HG02678 (cell line): Measurements from ENCODE around the gene S100A8.
"Not testable (repeated sequence)": the region's sequence is repeated elsewhere in the genome, so short reads cannot be mapped to it uniquely, and the experiment has no call there.

ENCODE experiments used
- ATAC-seq: cut with Tn5 transposase; IDR thresholded peaks from one replicate; pipeline ENCODE4 v1.9.1; 2021; ENCODE audit warnings: mild to moderate bottlenecking, moderate library complexity; ENCODE audit not compliant: unreplicated experiment

The S100A8 gene

DNA sequence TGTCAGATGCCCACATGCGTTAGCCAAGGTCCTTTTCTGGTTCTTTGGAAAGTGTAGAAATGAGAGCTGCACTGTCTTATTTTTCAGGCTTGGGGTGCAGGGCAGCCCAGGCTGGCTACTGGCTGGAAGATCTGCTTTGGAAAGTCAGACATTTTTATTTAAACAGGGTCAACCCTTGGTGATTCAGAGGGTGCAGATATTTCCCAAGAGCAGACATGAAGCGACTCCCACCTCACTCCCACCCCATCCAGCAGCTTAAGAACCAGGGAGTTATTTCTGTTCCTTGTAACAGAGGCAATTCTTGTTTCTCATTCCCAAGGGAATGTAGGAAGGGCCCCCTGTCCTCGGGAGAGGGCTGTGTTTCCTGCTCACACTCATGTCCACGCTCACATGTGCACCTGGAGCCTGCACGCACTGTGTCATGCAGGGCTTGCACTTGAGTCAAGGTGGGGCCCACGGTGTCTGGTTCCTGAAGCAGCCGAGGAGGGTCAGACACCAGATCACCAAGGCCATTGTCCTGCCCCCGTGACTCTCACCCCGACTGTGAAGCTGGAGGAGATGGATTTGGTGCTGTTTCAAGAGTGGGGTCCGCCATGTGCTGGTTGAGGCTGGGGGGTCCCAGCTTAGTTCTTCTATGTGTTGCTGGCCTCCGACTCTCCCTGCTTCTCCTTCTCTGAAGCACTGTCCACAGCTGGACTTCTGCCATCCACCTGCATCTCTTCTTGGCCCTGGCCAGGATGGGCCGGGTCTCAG, 26.4 kb upstream of the S100A8 start:
- no peak for ATAC-seq

- ATAC-seq = no peak
Observed at GRCh38 chr1:153415850-153416570, 25.1 kb upstream of the S100A8 start, which contains the start of gene S100A7A. TSS of gene S100A7A (plus strand) at chr1:153416520. CDS start at chr1:153418083, 1,563 bp downstream.

- ATAC-seq = not testable (repeated sequence)
Observed at GRCh38 chr1:153413961-153414360, 23.1 kb upstream of the S100A8 start.

DNA sequence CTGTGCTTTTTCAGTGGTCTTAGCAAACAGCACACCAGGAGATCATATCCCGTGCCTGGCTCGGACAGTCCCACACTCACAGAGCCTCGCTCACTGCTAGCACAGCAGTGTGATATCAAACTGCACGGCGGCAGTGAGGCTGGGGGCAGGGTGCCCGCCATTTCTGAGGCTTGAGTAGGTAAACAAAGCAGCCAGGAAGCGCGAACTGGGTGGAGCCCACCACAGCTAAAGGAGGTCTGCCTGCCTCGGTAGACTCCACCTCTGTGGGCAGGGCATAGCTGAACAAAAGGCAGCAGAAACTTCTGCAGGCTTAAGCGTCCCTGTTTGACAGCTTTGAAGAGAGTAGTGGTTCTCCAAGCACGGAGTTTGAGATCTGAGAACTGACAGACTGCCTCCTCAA, 16.4 kb upstream of the S100A8 start:
- ATAC-seq = not testable (repeated sequence)

DNA sequence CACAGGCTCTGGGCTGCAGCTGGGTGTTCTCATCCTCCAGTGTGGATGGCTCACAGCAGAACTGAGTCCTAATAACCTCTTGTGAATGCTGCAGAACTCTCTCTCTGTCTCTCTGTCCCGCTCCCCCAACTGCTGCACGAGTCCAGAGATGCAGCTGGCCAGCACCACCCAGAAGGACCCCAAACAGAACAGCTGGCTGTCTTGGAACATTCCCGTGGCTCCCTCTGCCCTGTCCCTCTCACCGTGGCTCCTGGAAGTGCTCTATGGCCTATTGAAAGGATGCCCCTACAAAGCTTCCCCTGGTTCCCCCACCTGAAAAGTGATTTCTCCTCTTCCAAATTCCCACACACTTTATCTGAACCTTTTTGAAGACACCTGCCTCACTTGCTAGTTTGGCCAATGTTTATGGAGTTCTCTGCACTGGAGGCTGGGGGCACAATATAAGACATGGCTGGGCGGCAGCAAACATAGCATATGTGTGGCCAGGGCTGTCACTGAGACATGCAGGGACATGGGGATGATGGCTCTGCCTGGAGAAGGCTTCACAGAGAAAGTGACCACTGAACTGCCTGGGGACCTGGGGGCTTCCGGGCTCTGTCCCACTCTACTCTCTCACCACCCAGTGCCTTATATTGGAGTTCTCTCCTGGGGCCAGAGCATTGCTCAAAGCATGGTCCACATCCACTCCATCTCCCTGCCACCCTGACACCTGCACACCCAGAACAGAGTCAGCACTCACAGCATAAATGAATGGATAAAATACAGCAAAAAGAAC, 15.1 kb upstream of the S100A8 start:
- ATAC-seq = not testable (repeated sequence)

- no peak for ATAC-seq
Observed at GRCh38 chr1:153404768-153405167, 13.9 kb upstream of the S100A8 start.

- ATAC-seq = no peak
Observed at GRCh38 chr1:153404086-153404635, 13.3 kb upstream of the S100A8 start.

DNA sequence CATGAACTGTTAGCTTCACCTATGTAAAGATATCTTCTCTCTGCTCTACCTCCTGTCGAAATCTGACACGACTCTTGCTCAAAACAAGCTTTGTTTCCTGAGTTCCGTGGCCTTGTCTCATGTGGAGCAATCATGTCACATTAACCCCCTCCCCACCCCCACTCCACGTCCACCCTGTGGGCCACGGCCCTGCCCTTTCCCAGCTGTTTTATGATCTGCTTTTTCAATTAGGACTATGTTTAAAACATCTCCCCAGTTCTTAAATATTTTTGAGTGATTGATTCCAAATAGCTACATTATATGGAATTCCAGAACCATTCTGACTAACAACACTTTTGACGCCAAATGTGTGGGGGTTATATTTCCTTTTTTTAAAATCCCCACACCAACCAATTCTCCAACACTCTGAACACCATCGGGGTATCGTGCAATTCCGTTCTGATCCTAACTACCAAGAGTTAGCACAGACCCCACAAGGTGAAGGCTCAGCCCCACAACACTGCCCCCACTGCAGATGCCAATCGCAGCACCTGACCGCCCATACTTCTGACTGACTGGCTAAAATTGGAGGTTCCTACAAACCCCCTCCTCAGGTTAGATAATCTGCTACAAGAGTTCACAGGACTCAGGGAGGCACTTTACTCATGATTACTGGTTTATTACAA, 12.7 kb upstream of the S100A8 start:
- no peak for ATAC-seq

- ATAC-seq = no peak
Observed at GRCh38 chr1:153402226-153402625, 11.4 kb upstream of the S100A8 start.

DNA sequence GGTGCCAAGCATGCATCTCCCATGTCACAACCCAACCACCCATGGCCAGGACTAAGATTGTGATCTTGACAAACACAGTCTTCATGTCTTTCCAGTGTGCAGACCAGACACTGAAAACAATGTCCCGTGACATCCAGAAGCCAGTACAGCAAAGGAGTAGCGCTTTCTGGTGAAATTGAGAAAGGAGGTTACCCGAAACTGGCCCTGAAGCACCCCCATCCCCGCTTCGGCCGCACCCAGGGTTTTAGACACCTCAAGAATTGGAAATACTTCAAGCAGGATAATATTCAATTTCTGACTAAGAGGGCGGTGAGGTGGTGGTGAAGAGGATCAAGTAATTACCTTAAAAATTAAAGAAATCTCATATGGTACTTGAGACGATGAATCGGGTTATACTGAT, 10.6 kb upstream of the S100A8 start:
- ATAC-seq = no peak

GRCh38 chr1:153400244-153400643, 9.4 kb upstream of the S100A8 start:
- no peak for ATAC-seq

- no peak for ATAC-seq
Observed at GRCh38 chr1:153399401-153400055, 8.7 kb upstream of the S100A8 start.

DNA sequence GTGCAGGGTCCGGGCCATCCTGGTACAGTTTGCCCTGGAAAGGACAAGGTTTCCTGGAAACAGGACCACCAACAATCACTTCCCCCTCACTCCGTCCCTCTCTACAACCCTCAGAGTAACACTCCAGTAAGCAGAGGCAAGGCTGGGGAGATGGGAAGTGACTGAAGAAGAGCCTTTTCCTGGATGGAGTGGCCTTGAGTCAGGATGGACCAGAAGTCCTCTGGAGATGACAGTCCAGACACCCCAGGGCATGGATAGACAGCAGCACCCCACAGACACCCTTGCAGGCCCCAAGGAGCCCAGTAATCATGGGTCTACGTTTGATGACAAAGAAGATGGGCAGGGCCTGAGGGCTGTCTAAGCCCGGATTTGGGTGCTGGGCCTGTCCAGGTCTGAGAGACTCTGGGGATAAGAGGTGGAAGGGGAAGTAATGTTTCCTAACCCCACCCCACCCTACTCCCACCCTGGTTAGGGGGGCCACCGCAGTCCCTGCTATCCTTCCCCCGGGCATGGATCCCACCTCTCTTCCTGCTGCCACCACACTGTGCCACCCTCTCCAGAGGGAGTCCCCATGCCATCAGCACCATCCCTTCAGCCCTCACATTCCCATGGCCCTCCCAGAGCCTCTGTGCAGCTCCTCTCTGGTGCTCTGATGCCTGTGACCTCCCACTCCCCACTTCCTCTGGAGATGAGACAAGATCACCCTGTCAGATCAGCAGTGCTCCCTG, 7.2 kb upstream of the S100A8 start:
- ATAC-seq = no peak

DNA sequence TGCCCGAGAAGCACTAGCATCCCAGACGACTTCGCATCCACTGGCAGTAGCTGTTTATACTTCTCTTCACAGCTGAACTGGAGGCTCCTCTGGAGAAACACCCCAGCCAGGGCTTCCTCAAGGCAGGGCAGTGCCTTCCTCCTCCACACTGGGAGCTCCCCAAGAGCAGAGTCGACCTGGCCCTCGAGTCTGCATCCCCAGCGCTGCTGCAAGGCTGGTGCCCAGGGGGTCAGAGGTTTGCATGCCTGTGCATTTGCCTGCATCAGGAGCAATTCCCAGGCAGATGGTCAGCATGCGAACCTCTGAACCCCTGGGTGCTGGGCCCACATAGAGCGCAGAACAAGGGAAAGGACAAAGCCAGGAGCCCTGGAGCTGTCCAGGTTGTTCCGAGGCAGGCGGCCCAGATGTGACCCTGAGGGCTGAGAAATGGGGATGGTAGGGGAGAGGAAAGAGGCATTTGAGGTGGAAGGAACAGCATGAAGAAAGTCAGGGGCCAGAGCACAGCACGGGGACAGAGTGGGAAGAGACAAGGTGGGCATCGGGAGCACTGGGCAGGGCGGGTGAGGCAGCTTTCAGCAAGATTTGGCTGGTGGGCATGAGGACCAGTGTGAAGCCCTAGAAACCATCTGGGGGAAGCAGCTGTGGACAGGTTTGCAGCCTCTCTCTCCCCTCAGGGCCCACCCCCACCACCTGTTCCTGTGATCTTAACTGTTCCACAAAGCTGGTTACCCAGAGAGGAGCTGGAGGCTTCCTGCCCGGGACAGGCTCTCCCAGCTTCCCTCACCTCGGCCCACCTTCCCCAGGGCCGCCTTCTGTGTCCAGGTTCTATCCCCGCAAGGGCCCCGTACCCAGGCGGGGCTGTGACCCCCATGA, 6.4 kb upstream of the S100A8 start:
- no peak for ATAC-seq

DNA sequence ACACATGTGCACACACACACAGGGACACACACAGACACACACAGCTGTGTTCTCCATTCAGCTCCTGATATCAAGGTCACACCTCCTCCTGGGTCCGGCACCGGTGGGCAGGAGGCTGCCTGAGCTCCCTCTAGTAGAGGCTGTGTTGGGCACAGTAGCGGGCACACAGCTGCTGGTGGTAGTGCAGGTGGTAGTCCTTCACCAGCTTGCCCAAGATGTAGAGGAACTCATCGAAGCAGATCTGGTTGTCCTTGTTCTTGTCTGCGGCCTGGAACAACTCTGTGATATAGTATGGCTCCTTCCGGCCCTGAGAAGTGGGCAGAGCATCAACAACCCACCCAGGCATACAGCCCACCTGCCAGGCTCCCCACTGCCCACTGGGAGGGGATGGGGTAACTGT, 5.6 kb upstream of the S100A8 start:
- no peak for ATAC-seq

DNA sequence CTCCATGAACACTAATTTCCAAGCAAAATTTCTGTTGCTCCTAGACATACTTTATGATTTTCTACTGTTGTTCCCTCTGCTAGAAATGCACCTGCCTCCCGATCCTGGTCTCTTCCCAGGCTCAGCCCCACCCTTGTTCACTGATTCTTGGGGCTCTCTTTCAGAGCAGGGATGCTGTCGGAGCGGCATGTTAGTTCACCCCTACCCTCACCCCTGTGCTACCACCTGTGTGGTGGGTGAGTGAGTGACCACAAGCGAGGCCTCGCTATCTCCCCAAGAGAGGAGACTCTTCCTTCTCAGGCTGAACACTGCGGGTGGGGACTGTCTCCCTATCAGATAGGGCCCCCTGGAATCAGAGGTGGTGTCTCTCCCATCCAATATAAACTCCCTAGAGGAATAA, 4.9 kb upstream of the S100A8 start:
- no peak for ATAC-seq

DNA sequence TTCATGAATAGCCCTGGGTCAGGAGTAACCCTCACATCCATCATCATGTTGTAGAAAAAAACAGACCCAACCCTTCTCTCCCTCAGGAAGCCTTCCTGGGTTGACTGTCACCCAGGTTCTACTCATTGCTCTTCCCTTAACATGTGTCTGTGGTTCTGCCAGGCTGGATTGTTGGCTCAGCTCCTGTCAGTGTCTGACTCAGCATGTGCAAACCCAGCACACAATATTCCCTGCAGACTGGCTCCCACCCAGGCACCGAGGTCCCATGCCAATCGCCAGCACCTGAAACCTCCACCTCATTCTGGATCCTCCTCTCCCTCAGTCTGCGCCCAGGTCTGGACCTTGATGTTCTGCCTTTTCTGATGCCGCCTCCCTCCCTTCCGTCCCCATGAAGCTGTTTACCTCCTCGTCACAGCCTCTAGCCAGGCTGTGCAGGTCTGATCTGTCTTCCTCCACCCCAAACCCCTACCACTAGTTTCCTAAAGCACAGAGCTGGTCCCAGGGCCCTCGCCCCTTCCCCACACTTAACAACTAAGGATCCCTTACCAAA, 4.3 kb upstream of the S100A8 start:
- ATAC-seq = no peak

DNA sequence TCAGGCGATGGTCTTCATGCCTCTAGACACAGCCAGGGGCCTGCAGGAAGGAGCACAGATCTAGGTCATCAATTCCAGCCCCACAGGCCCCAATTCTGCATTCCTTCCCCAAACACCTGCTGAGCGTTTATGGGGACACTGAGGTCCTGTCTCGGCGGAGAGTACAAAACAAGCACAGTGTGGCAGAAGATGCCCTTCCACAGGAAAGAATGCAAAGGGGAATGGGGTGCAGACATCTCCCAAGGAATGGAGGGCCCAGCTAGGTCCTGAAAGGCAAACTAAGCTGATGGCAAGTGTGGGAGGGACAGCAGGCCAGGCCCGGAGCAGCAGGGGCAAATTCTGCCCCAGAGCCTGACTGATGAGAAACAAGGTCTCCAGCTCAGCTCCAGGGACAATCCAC, 3.5 kb upstream of the S100A8 start:
- ATAC-seq = no peak
